WTC11 (cell line): ENCODE data around the gene ECD. TPM values are rescaled to one million over a fixed set of nuclear protein-coding genes. Genes with fewer than 3 reads are reported as not detected.

ENCODE experiments used
- CBFB ChIP-seq: sonication (generic); formaldehyde crosslinking; IDR thresholded peaks from 2 replicates; pipeline ENCODE4 v1.8.1; 2022; ENCODE audit warnings: mild to moderate bottlenecking, low read depth, missing genetic modification reagents
- CREB1 ChIP-seq: sonication (generic); formaldehyde crosslinking; IDR thresholded peaks from 2 replicates; pipeline ENCODE4 v1.8.0; 2023; ENCODE audit warnings: mild to moderate bottlenecking, missing genetic modification reagents
- CREM ChIP-seq: sonication (generic); formaldehyde crosslinking; IDR thresholded peaks from 2 replicates; pipeline ENCODE4 v1.8.1; 2022; ENCODE audit warnings: mild to moderate bottlenecking, missing genetic modification reagents, moderate library complexity
- E2F4 ChIP-seq: sonication (generic); formaldehyde crosslinking; IDR thresholded peaks from 2 replicates; pipeline ENCODE4 v1.8.1; 2022; ENCODE audit warnings: low read depth, mild to moderate bottlenecking, moderate library complexity, missing genetic modification reagents, borderline replicate concordance
- E2F5 ChIP-seq: sonication (generic); formaldehyde crosslinking; IDR thresholded peaks from 2 replicates; pipeline ENCODE4 v1.8.1; 2022; ENCODE audit warnings: mild to moderate bottlenecking, moderate library complexity, missing genetic modification reagents
- EMX1 ChIP-seq: fragments of 250-450 bp; sonication (Bioruptor Pico); IDR thresholded peaks from 2 replicates; pipeline ENCODE4 v1.8.0; 2021; ENCODE audit warnings: mild to moderate bottlenecking
- ETV6 ChIP-seq: sonication (generic); formaldehyde crosslinking; IDR thresholded peaks from 2 replicates; pipeline ENCODE4 v1.8.1; 2022; ENCODE audit warnings: mild to moderate bottlenecking, missing genetic modification reagents
- FOXK1 ChIP-seq: sonication (generic); formaldehyde crosslinking; IDR thresholded peaks from 2 replicates; pipeline ENCODE4 v1.8.0; 2022; ENCODE audit warnings: mild to moderate bottlenecking, moderate library complexity, missing genetic modification reagents
- GABPB1 ChIP-seq: sonication (generic); formaldehyde crosslinking; IDR thresholded peaks from 2 replicates; pipeline ENCODE4 v1.8.1; 2023; ENCODE audit warnings: mild to moderate bottlenecking, missing genetic modification reagents
- NFATC4 ChIP-seq: fragments of 250-450 bp; sonication (Bioruptor Pico); IDR thresholded peaks from 2 replicates; pipeline ENCODE4 v1.9.0; 2021; ENCODE audit warnings: mild to moderate bottlenecking
- PRDM15 ChIP-seq: sonication (generic); formaldehyde crosslinking; IDR thresholded peaks from 2 replicates; pipeline ENCODE4 v1.8.0; 2022; ENCODE audit warnings: missing genetic modification reagents
- SP1 ChIP-seq: sonication (generic); formaldehyde crosslinking; conservative IDR thresholded peaks from 2 replicates; pipeline ENCODE4 v1.8.1; 2022; ENCODE audit warnings: missing genetic modification reagents
- TEAD4 ChIP-seq: sonication (generic); formaldehyde crosslinking; IDR thresholded peaks from 2 replicates; pipeline ENCODE4 v1.8.0; 2022; ENCODE audit warnings: mild to moderate bottlenecking, missing genetic modification reagents
- USF1 ChIP-seq: sonication (generic); formaldehyde crosslinking; IDR thresholded peaks from 2 replicates; pipeline ENCODE4 v1.8.0; 2022; ENCODE audit warnings: mild to moderate bottlenecking, missing genetic modification reagents
- ZNF138 ChIP-seq: sonication (generic); formaldehyde crosslinking; conservative IDR thresholded peaks from 2 replicates; pipeline ENCODE4 v1.8.1; 2022; ENCODE audit warnings: mild to moderate bottlenecking, moderate library complexity, missing genetic modification reagents
- ZNF317 ChIP-seq: sonication (generic); formaldehyde crosslinking; IDR thresholded peaks from 2 replicates; pipeline ENCODE4 v1.8.1; 2023; ENCODE audit warnings: low read depth, mild to moderate bottlenecking, moderate library complexity, missing genetic modification reagents, borderline replicate concordance
- total RNA-seq: library from RNA; stranded (reverse); gene quantifications from 3 replicates; pipeline ENCODE4 v1.2.3, GENCODE V29; 2021
- TF ChIP-seq, protein P1 (sequence below): fragments of 250-450 bp; sonication (Bioruptor Pico); IDR thresholded peaks from 2 replicates; pipeline ENCODE4 v1.9.0; 2021; ENCODE audit warnings: mild to moderate bottlenecking, borderline replicate concordance
- TF ChIP-seq, protein P2 (sequence below): sonication (generic); formaldehyde crosslinking; IDR thresholded peaks from 2 replicates; pipeline ENCODE4 v1.8.1; 2023; ENCODE audit warnings: mild to moderate bottlenecking, missing genetic modification reagents, borderline replicate concordance
- TF ChIP-seq, protein P3 (sequence below): sonication (generic); formaldehyde crosslinking; IDR thresholded peaks from 2 replicates; pipeline ENCODE4 v1.8.0; 2022; ENCODE audit warnings: mild to moderate bottlenecking, missing genetic modification reagents

The ECD gene
- total RNA-seq, 1 experiment from 2014 or later, result 38.2 TPM

DNA sequence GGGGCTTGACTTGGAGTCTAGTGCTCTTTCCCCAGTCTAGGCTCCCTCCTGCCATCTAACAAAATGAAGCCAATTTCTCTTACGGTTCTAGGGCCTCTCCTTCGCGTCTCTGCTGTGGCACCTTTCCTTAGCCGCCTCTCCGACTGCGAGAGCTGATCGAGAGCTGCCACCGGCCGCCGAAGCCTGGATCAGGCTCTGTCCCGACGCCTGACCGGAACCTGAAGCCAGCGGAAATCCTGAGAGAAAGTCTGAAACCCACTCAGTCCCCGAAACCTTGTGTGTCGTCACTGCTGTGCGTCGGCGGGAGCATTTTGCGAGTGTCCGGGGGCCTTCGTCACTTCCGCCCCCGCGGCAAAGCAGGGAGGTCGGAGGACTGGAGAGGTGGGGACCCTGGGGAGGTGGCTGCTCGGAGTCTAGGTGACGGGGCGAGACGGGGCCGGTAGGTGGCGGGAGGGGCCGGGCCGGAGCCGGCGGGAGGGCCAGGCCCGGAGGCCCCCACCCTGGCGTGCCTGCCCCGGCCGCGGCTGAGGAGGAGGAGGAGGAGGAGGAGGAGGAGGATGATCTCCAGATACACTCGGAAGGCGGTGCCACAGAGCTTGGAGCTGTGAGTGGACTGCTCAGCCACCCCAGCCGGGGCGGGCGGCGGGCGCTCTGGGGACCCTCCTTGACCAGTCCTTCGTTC, at the start of gene ECD, which contains the start of gene FAM149B1 (continued):
- TF ChIP-seq, protein P1, sequence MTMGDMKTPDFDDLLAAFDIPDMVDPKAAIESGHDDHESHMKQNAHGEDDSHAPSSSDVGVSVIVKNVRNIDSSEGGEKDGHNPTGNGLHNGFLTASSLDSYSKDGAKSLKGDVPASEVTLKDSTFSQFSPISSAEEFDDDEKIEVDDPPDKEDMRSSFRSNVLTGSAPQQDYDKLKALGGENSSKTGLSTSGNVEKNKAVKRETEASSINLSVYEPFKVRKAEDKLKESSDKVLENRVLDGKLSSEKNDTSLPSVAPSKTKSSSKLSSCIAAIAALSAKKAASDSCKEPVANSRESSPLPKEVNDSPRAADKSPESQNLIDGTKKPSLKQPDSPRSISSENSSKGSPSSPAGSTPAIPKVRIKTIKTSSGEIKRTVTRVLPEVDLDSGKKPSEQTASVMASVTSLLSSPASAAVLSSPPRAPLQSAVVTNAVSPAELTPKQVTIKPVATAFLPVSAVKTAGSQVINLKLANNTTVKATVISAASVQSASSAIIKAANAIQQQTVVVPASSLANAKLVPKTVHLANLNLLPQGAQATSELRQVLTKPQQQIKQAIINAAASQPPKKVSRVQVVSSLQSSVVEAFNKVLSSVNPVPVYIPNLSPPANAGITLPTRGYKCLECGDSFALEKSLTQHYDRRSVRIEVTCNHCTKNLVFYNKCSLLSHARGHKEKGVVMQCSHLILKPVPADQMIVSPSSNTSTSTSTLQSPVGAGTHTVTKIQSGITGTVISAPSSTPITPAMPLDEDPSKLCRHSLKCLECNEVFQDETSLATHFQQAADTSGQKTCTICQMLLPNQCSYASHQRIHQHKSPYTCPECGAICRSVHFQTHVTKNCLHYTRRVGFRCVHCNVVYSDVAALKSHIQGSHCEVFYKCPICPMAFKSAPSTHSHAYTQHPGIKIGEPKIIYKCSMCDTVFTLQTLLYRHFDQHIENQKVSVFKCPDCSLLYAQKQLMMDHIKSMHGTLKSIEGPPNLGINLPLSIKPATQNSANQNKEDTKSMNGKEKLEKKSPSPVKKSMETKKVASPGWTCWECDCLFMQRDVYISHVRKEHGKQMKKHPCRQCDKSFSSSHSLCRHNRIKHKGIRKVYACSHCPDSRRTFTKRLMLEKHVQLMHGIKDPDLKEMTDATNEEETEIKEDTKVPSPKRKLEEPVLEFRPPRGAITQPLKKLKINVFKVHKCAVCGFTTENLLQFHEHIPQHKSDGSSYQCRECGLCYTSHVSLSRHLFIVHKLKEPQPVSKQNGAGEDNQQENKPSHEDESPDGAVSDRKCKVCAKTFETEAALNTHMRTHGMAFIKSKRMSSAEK (CRISPR knock-in tag), result no peak
- TF ChIP-seq ZNF317 (CRISPR knock-in tag) (peak; percentile 52; the same call in 1 of the 2 replicates), CREB1 (peak; percentile 91), EMX1 (CRISPR knock-in tag) (no peak), PRDM15 (no peak), E2F5 (CRISPR knock-in tag) (peak; percentile 88), ZNF138 (no peak), SP1 (CRISPR knock-in tag) (peak; percentile 77), E2F4 (no peak), GABPB1 (CRISPR knock-in tag) (peak; percentile 88), CREM (CRISPR knock-in tag) (peak; percentile 100), ETV6 (no peak; the same call in 1 of the 2 replicates), USF1 (CRISPR knock-in tag) (peak; percentile 21; the same call in 1 of the 2 replicates), CBFB (CRISPR knock-in tag) (no peak), FOXK1 (CRISPR knock-in tag) (peak; percentile 94), NFATC4 (CRISPR knock-in tag) (no peak), TEAD4 (CRISPR knock-in tag) (no peak)
- TF ChIP-seq, protein P2, sequence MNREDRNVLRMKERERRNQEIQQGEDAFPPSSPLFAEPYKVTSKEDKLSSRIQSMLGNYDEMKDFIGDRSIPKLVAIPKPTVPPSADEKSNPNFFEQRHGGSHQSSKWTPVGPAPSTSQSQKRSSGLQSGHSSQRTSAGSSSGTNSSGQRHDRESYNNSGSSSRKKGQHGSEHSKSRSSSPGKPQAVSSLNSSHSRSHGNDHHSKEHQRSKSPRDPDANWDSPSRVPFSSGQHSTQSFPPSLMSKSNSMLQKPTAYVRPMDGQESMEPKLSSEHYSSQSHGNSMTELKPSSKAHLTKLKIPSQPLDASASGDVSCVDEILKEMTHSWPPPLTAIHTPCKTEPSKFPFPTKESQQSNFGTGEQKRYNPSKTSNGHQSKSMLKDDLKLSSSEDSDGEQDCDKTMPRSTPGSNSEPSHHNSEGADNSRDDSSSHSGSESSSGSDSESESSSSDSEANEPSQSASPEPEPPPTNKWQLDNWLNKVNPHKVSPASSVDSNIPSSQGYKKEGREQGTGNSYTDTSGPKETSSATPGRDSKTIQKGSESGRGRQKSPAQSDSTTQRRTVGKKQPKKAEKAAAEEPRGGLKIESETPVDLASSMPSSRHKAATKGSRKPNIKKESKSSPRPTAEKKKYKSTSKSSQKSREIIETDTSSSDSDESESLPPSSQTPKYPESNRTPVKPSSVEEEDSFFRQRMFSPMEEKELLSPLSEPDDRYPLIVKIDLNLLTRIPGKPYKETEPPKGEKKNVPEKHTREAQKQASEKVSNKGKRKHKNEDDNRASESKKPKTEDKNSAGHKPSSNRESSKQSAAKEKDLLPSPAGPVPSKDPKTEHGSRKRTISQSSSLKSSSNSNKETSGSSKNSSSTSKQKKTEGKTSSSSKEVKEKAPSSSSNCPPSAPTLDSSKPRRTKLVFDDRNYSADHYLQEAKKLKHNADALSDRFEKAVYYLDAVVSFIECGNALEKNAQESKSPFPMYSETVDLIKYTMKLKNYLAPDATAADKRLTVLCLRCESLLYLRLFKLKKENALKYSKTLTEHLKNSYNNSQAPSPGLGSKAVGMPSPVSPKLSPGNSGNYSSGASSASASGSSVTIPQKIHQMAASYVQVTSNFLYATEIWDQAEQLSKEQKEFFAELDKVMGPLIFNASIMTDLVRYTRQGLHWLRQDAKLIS, result no peak
- TF ChIP-seq, protein P3, sequence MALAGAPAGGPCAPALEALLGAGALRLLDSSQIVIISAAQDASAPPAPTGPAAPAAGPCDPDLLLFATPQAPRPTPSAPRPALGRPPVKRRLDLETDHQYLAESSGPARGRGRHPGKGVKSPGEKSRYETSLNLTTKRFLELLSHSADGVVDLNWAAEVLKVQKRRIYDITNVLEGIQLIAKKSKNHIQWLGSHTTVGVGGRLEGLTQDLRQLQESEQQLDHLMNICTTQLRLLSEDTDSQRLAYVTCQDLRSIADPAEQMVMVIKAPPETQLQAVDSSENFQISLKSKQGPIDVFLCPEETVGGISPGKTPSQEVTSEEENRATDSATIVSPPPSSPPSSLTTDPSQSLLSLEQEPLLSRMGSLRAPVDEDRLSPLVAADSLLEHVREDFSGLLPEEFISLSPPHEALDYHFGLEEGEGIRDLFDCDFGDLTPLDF (CRISPR knock-in tag), result no peak
- TF ChIP-seq, all 79 proteins: peak for 16
